ENCODE measurements around the gene UXS1. TPM values are rescaled to one million over a fixed set of nuclear protein-coding genes. Genes with fewer than 3 reads are reported as not detected.

Gene UXS1
- polyA plus RNA-seq, 4 donors, result 5.1 to 45.4 (median 10.9) TPM

- H3K27ac ChIP-seq (ENCODE audit: low read depth in 1 of 3, low read length in 2 of 3), result no peak overlapping the region
- peaks cover 0 to 14% (median 0%) of the 10 kb centered on the region in 3 donors for H3K36me3 ChIP-seq (ENCODE audit: control insufficient read depth in 3 of 3, insufficient read depth in 2 of 3, low read depth in 1 of 3, low read length in 3 of 3)
- WGBS, 3 donors, result 44 to 76% (median 50%) methylated on average over 9 of the region's 9 CpGs
- peaks cover 0 to 7% of the 10 kb centered on the region in 2 donors for H3K9me3 ChIP-seq (ENCODE audit: control insufficient read depth in 2 of 2, insufficient read depth in 1 of 2, low read depth in 1 of 2, low read length in 1 of 2)
- no peak overlapping the region for H3K4me3 ChIP-seq (ENCODE audit: low read depth in 1 of 3, low read length in 3 of 3)
- FAIRE-seq, result no peak
- no peaks in the 10 kb centered on the region for H3K27me3 ChIP-seq (ENCODE audit: control insufficient read depth in 3 of 3, insufficient read depth in 3 of 3, low read length in 3 of 3)
- peak in 1 of 2 donors; percentile 11 for DNase-seq
- H3K4me1 ChIP-seq (ENCODE audit: control insufficient read depth in 3 of 3, insufficient read depth in 2 of 3, low read depth in 1 of 3, low read length in 2 of 3), result peaks cover 0 to 4% (median 0%) of the 10 kb centered on the region in 3 donors
These were observed 17.5 kb downstream of the UXS1 start for GRCh38 chr2:106176446-106177099.

GRCh38 chr2:106175086-106175850 lies 18.8 kb downstream of the UXS1 start:
- H3K27ac ChIP-seq (ENCODE audit: low read depth in 1 of 3, low read length in 2 of 3), result no peak overlapping the region
- H3K9me3 ChIP-seq (ENCODE audit: control insufficient read depth in 2 of 2, insufficient read depth in 1 of 2, low read depth in 1 of 2, low read length in 1 of 2), result no peaks in the 10 kb centered on the region
- 89 to 96% (median 94%) methylated on average over 7 of the region's 7 CpGs for WGBS, 3 donors
- H3K27me3 ChIP-seq (ENCODE audit: control insufficient read depth in 3 of 3, insufficient read depth in 3 of 3, low read length in 3 of 3), result no peaks in the 10 kb centered on the region
- H3K36me3 ChIP-seq (ENCODE audit: control insufficient read depth in 3 of 3, insufficient read depth in 2 of 3, low read depth in 1 of 3, low read length in 3 of 3), result peaks cover 0 to 14% (median 0%) of the 10 kb centered on the region in 3 donors
- peaks cover 0 to 8% (median 0%) of the 10 kb centered on the region in 3 donors for H3K4me1 ChIP-seq (ENCODE audit: control insufficient read depth in 3 of 3, insufficient read depth in 2 of 3, low read depth in 1 of 3, low read length in 2 of 3)
- H3K4me3 ChIP-seq (ENCODE audit: low read depth in 1 of 3, low read length in 3 of 3), result no peak overlapping the region
- FAIRE-seq (no peak), DNase-seq (no peak)

GRCh38 chr2:106174056-106174455 lies 20.0 kb downstream of the UXS1 start:
- Histone ChIP-seq H3K9me3 (ENCODE audit: control insufficient read depth in 2 of 2, insufficient read depth in 1 of 2, low read depth in 1 of 2, low read length in 1 of 2) (no peaks in the 10 kb centered on the region), H3K36me3 (ENCODE audit: control insufficient read depth in 3 of 3, insufficient read depth in 2 of 3, low read depth in 1 of 3, low read length in 3 of 3) (peaks cover 0 to 14% (median 0%) of the 10 kb centered on the region in 3 donors), H3K4me3 (ENCODE audit: low read depth in 1 of 3, low read length in 3 of 3) (no peak overlapping the region), H3K27ac (ENCODE audit: low read depth in 1 of 3, low read length in 2 of 3) (no peak overlapping the region), H3K27me3 (ENCODE audit: control insufficient read depth in 3 of 3, insufficient read depth in 3 of 3, low read length in 3 of 3) (no peaks in the 10 kb centered on the region), H3K4me1 (ENCODE audit: control insufficient read depth in 3 of 3, insufficient read depth in 2 of 3, low read depth in 1 of 3, low read length in 2 of 3) (peaks cover 0 to 8% (median 0%) of the 10 kb centered on the region in 3 donors)
- FAIRE-seq (no peak), DNase-seq (no peak)
- 86 to 95% (median 91%) methylated on average over 7 of the region's 7 CpGs for WGBS, 3 donors

GRCh38 chr2:106172649-106173048 lies 21.5 kb downstream of the UXS1 start:
- Histone ChIP-seq H3K36me3 (ENCODE audit: control insufficient read depth in 3 of 3, insufficient read depth in 2 of 3, low read depth in 1 of 3, low read length in 3 of 3) (peaks cover 0 to 8% (median 0%) of the 10 kb centered on the region in 3 donors), H3K27me3 (ENCODE audit: control insufficient read depth in 3 of 3, insufficient read depth in 3 of 3, low read length in 3 of 3) (no peaks in the 10 kb centered on the region), H3K27ac (ENCODE audit: low read depth in 1 of 3, low read length in 2 of 3) (no peak overlapping the region), H3K4me3 (ENCODE audit: low read depth in 1 of 3, low read length in 3 of 3) (no peak overlapping the region), H3K9me3 (ENCODE audit: control insufficient read depth in 2 of 2, insufficient read depth in 1 of 2, low read depth in 1 of 2, low read length in 1 of 2) (no peaks in the 10 kb centered on the region), H3K4me1 (ENCODE audit: control insufficient read depth in 3 of 3, insufficient read depth in 2 of 3, low read depth in 1 of 3, low read length in 2 of 3) (peaks cover 0 to 8% (median 0%) of the 10 kb centered on the region in 3 donors)
- FAIRE-seq (no peak), DNase-seq (no peak)
- WGBS, 3 donors, result 74 to 87% (median 86%) methylated on average over 2 of the region's 2 CpGs

- H3K27me3 ChIP-seq (ENCODE audit: control insufficient read depth in 3 of 3, insufficient read depth in 3 of 3, low read length in 3 of 3), result no peaks in the 10 kb centered on the region
- WGBS, 3 donors, result 76 to 95% (median 89%) methylated on average over 2 of the region's 2 CpGs
- peaks cover 0 to 16% (median 0%) of the 10 kb centered on the region in 3 donors for H3K4me1 ChIP-seq (ENCODE audit: control insufficient read depth in 3 of 3, insufficient read depth in 2 of 3, low read depth in 1 of 3, low read length in 2 of 3)
- no peaks in the 10 kb centered on the region for H3K9me3 ChIP-seq (ENCODE audit: control insufficient read depth in 2 of 2, insufficient read depth in 1 of 2, low read depth in 1 of 2, low read length in 1 of 2)
- FAIRE-seq (no peak), DNase-seq (no peak)
- no peak overlapping the region for H3K27ac ChIP-seq (ENCODE audit: low read depth in 1 of 3, low read length in 2 of 3)
- no peaks in the 10 kb centered on the region for H3K36me3 ChIP-seq (ENCODE audit: control insufficient read depth in 3 of 3, insufficient read depth in 2 of 3, low read depth in 1 of 3, low read length in 3 of 3)
- H3K4me3 ChIP-seq (ENCODE audit: low read depth in 1 of 3, low read length in 3 of 3), result no peak overlapping the region
These were observed 25.4 kb downstream of the UXS1 start for GRCh38 chr2:106168657-106169056.

GRCh38 chr2:106167067-106167466 lies 27.0 kb downstream of the UXS1 start:
- Histone ChIP-seq H3K9me3 (ENCODE audit: control insufficient read depth in 2 of 2, insufficient read depth in 1 of 2, low read depth in 1 of 2, low read length in 1 of 2) (no peaks in the 10 kb centered on the region), H3K4me1 (ENCODE audit: control insufficient read depth in 3 of 3, insufficient read depth in 2 of 3, low read depth in 1 of 3, low read length in 2 of 3) (peaks cover 0 to 17% (median 0%) of the 10 kb centered on the region in 3 donors), H3K27ac (ENCODE audit: low read depth in 1 of 3, low read length in 2 of 3) (no peak overlapping the region), H3K27me3 (ENCODE audit: control insufficient read depth in 3 of 3, insufficient read depth in 3 of 3, low read length in 3 of 3) (no peaks in the 10 kb centered on the region), H3K4me3 (ENCODE audit: low read depth in 1 of 3, low read length in 3 of 3) (no peak overlapping the region), H3K36me3 (ENCODE audit: control insufficient read depth in 3 of 3, insufficient read depth in 2 of 3, low read depth in 1 of 3, low read length in 3 of 3) (peaks cover 0 to 2% (median 0%) of the 10 kb centered on the region in 3 donors)
- DNase-seq, result no peak
- FAIRE-seq, result no peak
- 91 to 95% (median 91%) methylated on average over 5 of the region's 5 CpGs for WGBS, 3 donors

- Histone ChIP-seq H3K4me3 (ENCODE audit: low read depth in 1 of 3, low read length in 3 of 3) (no peak overlapping the region), H3K36me3 (ENCODE audit: control insufficient read depth in 3 of 3, insufficient read depth in 2 of 3, low read depth in 1 of 3, low read length in 3 of 3) (peaks cover 0 to 7% (median 0%) of the 10 kb centered on the region in 3 donors), H3K9me3 (ENCODE audit: control insufficient read depth in 2 of 2, insufficient read depth in 1 of 2, low read depth in 1 of 2, low read length in 1 of 2) (no peaks in the 10 kb centered on the region), H3K27me3 (ENCODE audit: control insufficient read depth in 3 of 3, insufficient read depth in 3 of 3, low read length in 3 of 3) (no peaks in the 10 kb centered on the region), H3K4me1 (ENCODE audit: control insufficient read depth in 3 of 3, insufficient read depth in 2 of 3, low read depth in 1 of 3, low read length in 2 of 3) (peaks cover 0 to 10% (median 0%) of the 10 kb centered on the region in 3 donors), H3K27ac (ENCODE audit: low read depth in 1 of 3, low read length in 2 of 3) (no peak overlapping the region)
- DNase-seq (no peak), FAIRE-seq (no peak)
- 75 to 99% (median 76%) methylated on average over 5 to 6 of the region's 6 CpGs for WGBS, 3 donors
These were observed 28.5 kb downstream of the UXS1 start for GRCh38 chr2:106165561-106165960.

GRCh38 chr2:106165029-106165428 lies 29.1 kb downstream of the UXS1 start:
- no peak for FAIRE-seq
- H3K27ac ChIP-seq (ENCODE audit: low read depth in 1 of 3, low read length in 2 of 3), result no peak overlapping the region

More at GRCh38 chr2:106165029-106165428, 29.1 kb downstream of the UXS1 start:
- no peaks in the 10 kb centered on the region for H3K9me3 ChIP-seq (ENCODE audit: control insufficient read depth in 2 of 2, insufficient read depth in 1 of 2, low read depth in 1 of 2, low read length in 1 of 2)
- no peaks in the 10 kb centered on the region for H3K27me3 ChIP-seq (ENCODE audit: control insufficient read depth in 3 of 3, insufficient read depth in 3 of 3, low read length in 3 of 3)
- peaks cover 0 to 10% (median 0%) of the 10 kb centered on the region in 3 donors for H3K4me1 ChIP-seq (ENCODE audit: control insufficient read depth in 3 of 3, insufficient read depth in 2 of 3, low read depth in 1 of 3, low read length in 2 of 3)
- no peak for DNase-seq
- H3K36me3 ChIP-seq (ENCODE audit: control insufficient read depth in 3 of 3, insufficient read depth in 2 of 3, low read depth in 1 of 3, low read length in 3 of 3), result peaks cover 0 to 12% (median 0%) of the 10 kb centered on the region in 3 donors
- no peak overlapping the region for H3K4me3 ChIP-seq (ENCODE audit: low read depth in 1 of 3, low read length in 3 of 3)
- WGBS, 3 donors, result 88 to 99% (median 92%) methylated on average over 3 of the region's 3 CpGs

All from small intestine (tissue), 7 donors.